Loucy (cell line): ENCODE measurements around the gene TNNT3.

Experiments
- H2AFZ ChIP-seq: fragments of 200-600 bp; sonication (generic); 2 replicates; pipeline ENCODE4 v1.6.0; 2016; ENCODE audit warnings: antibody characterized with exemption, mild to moderate bottlenecking, low read length, moderate library complexity
- H3F3A ChIP-seq: fragments of 200-600 bp; 2 replicates; pipeline ENCODE4 v1.6.0; 2016; ENCODE audit warnings: antibody characterized with exemption, low read depth, mild to moderate bottlenecking
- H3K27me3 ChIP-seq: fragments of 200-600 bp; sonication (generic); 2 replicates; pipeline ENCODE4 v1.6.1; 2014; ENCODE audit warnings: low read length, mild to moderate bottlenecking; ENCODE audit not compliant: insufficient read depth, poor library complexity, severe bottlenecking
- H3K36me3 ChIP-seq: fragments of 200-600 bp; sonication (generic); 2 replicates; pipeline ENCODE4 v1.6.1; 2016; ENCODE audit warnings: low read length; ENCODE audit not compliant: insufficient read depth
- H3K4me1 ChIP-seq: fragments of 200-600 bp; sonication (generic); 2 replicates; pipeline ENCODE4 v1.5.1; 2014; ENCODE audit warnings: low read length, mild to moderate bottlenecking; ENCODE audit not compliant: insufficient read depth, poor library complexity, severe bottlenecking
- H3K4me2 ChIP-seq: fragments of 200-600 bp; sonication (generic); 2 replicates; pipeline ENCODE4 v1.6.0; 2014; ENCODE audit warnings: antibody characterized with exemption, low read length, low read depth, mild to moderate bottlenecking; ENCODE audit not compliant: poor library complexity, severe bottlenecking
- H3K4me3 ChIP-seq: fragments of 200-600 bp; sonication (generic); 2 replicates; pipeline ENCODE4 v1.5.1; 2014; ENCODE audit warnings: low read length, mild to moderate bottlenecking, mixed read lengths; ENCODE audit not compliant: poor library complexity, severe bottlenecking
- H3K79me2 ChIP-seq: fragments of 200-600 bp; sonication (generic); 2 replicates; pipeline ENCODE4 v1.6.1; 2014; ENCODE audit warnings: low read length; ENCODE audit not compliant: insufficient read depth
- H3K9ac ChIP-seq: fragments of 200-600 bp; sonication (generic); 2 replicates; pipeline ENCODE4 v1.6.0; 2014; ENCODE audit warnings: mild to moderate bottlenecking, low read depth, low read length, moderate library complexity; ENCODE audit not compliant: poor library complexity, severe bottlenecking
- H3K9me2 ChIP-seq: fragments of 200-600 bp; sonication (generic); replicated peaks from 2 replicates; pipeline ENCODE4 v1.6.1; 2016; ENCODE audit warnings: low read depth, low read length, mixed read lengths
- H3K9me3 ChIP-seq: fragments of 200-600 bp; sonication (generic); 2 replicates; pipeline ENCODE4 v1.6.1; 2014; ENCODE audit warnings: mild to moderate bottlenecking, antibody characterized with exemption, low read length, low read depth; ENCODE audit not compliant: insufficient read depth
- H4K20me1 ChIP-seq: fragments of 200-600 bp; sonication (generic); 2 replicates; pipeline ENCODE4 v1.6.0; 2014; ENCODE audit warnings: antibody characterized with exemption, low read length, mild to moderate bottlenecking; ENCODE audit not compliant: insufficient read depth, poor library complexity, severe bottlenecking
- EZH2phosphoT487 ChIP-seq: fragments of 200-600 bp; IDR thresholded peaks from 2 replicates; pipeline ENCODE4 v1.6.1; 2018; ENCODE audit warnings: antibody characterized with exemption, mild to moderate bottlenecking, moderate library complexity, borderline replicate concordance
- TF ChIP-seq, protein P1 (sequence below): fragments of 200-600 bp; sonication (generic); conservative IDR thresholded peaks from 2 replicates; pipeline ENCODE4 v1.5.1; 2014; ENCODE audit warnings: mild to moderate bottlenecking, antibody characterized with exemption, low read length

TNNT3 gene

DNA sequence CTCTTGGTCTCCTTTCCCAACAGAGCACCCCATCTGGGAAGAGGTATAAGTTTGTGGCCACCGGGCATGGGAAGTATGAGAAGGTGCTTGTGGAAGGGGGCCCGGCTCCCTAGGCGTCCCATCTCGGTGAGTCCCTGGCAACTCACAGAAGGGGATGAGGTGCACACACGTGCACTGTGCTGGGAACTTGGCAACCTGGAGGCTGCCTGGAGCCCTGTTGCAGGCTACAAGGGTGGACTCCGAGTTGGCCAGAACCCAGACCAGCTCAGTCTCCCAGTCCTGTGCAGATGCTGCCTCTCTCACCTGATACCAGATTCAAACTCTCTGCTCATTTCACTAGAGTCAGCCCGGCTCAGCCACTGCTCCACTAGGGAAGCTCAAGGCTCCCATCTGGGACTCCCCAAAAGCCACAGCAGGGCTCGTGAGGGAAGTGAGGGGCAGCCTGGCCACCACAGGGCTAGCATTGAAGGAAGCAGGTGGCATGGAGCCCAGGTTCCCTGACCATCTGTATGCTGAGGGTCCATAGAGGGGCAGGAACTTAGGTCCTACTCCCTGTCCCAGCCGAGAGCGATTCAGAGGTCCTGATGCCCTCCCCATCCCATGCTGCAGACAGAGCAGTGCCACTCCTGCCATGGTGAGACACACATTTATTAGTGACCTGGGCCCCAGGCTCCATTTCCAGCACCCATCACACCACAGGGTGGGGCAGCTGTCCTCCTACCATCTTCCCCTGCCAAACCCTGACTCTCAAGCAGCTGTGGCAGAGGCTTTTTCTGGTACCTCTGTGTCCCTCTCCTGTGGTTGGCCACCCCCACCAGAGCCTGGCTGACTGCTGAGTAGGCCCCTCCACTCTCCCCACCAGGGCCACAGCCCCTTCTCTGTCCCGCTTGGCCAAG lies 31.8 kb upstream of the TNNT3 start:
- peaks cover 7% of the 10 kb centered on the region for H3K27me3 ChIP-seq
- H2AFZ ChIP-seq = no peak overlapping the region

DNA sequence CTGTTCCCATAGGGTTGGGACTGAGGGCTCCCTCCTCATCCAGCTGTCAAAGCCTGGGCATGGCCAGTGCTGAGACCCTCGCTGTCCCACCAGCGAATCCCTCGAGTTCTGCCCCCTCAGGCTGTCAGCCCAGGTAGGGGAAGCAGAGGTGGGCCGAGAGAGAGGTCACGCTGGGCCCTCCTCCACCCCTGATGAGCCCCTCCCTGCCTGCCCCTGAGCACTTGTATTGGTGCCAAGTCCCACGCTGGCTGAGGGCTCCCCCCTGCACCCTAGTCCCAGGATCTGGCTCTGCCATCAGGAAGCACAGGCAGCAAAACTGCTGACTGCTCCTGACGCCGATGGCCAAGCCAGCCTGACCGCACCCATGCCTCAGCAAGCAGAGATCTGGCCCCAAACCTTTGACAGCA lies 31.2 kb upstream of the TNNT3 start:
- peak overlapping the region; percentile 100 for H3K9ac ChIP-seq
- H3K79me2 ChIP-seq = peaks cover 53% of the 10 kb centered on the region
- TF ChIP-seq, protein P1, sequence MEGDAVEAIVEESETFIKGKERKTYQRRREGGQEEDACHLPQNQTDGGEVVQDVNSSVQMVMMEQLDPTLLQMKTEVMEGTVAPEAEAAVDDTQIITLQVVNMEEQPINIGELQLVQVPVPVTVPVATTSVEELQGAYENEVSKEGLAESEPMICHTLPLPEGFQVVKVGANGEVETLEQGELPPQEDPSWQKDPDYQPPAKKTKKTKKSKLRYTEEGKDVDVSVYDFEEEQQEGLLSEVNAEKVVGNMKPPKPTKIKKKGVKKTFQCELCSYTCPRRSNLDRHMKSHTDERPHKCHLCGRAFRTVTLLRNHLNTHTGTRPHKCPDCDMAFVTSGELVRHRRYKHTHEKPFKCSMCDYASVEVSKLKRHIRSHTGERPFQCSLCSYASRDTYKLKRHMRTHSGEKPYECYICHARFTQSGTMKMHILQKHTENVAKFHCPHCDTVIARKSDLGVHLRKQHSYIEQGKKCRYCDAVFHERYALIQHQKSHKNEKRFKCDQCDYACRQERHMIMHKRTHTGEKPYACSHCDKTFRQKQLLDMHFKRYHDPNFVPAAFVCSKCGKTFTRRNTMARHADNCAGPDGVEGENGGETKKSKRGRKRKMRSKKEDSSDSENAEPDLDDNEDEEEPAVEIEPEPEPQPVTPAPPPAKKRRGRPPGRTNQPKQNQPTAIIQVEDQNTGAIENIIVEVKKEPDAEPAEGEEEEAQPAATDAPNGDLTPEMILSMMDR = no peak
- no peak for TF ChIP-seq EZH2phosphoT487
- H4K20me1 ChIP-seq = peaks cover 8% of the 10 kb centered on the region
- H3K36me3 ChIP-seq = peaks cover 29% of the 10 kb centered on the region
- no peaks in the 10 kb centered on the region for H3K9me3 ChIP-seq
- peaks cover 7% of the 10 kb centered on the region for H3K27me3 ChIP-seq
- no peaks in the 10 kb centered on the region for H3F3A ChIP-seq
- H3K9me2 ChIP-seq = no peaks in the 10 kb centered on the region
- H3K4me2 ChIP-seq = peak overlapping the region; percentile 96
- peak overlapping the region; percentile 97 for H3K4me3 ChIP-seq
- peaks cover 17% of the 10 kb centered on the region for H3K4me1 ChIP-seq
- H2AFZ ChIP-seq = no peak overlapping the region

More for the DNA sequence above, 31.8 kb upstream of the TNNT3 start:
- H3K9me2 ChIP-seq = no peaks in the 10 kb centered on the region
- H3K4me2 ChIP-seq = peak overlapping the region; percentile 96
- no peaks in the 10 kb centered on the region for H3K9me3 ChIP-seq
- peaks cover 7% of the 10 kb centered on the region for H4K20me1 ChIP-seq
- peaks cover 31% of the 10 kb centered on the region for H3K36me3 ChIP-seq
- H3K4me1 ChIP-seq = peaks cover 22% of the 10 kb centered on the region
- peak overlapping the region; percentile 97 for H3K4me3 ChIP-seq
- peak overlapping the region; percentile 100 for H3K9ac ChIP-seq
- H3K79me2 ChIP-seq = peaks cover 49% of the 10 kb centered on the region
- TF ChIP-seq, protein P1 = no peak
- TF ChIP-seq EZH2phosphoT487 = no peak
- H3F3A ChIP-seq = no peaks in the 10 kb centered on the region

GRCh38 chr11:1888811-1889210 lies 30.7 kb upstream of the TNNT3 start:
- Histone ChIP-seq H3K9me3 (no peaks in the 10 kb centered on the region), H3K4me1 (peaks cover 17% of the 10 kb centered on the region), H3K79me2 (peaks cover 54% of the 10 kb centered on the region), H3K9ac (peak overlapping the region; percentile 100), H3K9me2 (no peaks in the 10 kb centered on the region), H2AFZ (no peak overlapping the region), H3K4me3 (peak overlapping the region; percentile 97), H3K36me3 (peaks cover 25% of the 10 kb centered on the region), H3F3A (no peaks in the 10 kb centered on the region), H3K4me2 (peak overlapping the region; percentile 96), H3K27me3 (peaks cover 7% of the 10 kb centered on the region), H4K20me1 (peaks cover 8% of the 10 kb centered on the region)
- TF ChIP-seq, protein P1 = no peak
- TF ChIP-seq EZH2phosphoT487 = no peak
